Activated CD8-positive, alpha-beta memory T cell treated with anti-CD3 and anti-CD28 coated beads for 4 hours (primary cell): ENCODE data around the gene AKR1A1.

Experiments
- DNase-seq, 2 donors: peaks; one replicate each; pipeline ENCODE4 v3.0.0-alpha.2; 2020; ENCODE audit warnings: low read depth in 2 of 2

Gene AKR1A1

DNA sequence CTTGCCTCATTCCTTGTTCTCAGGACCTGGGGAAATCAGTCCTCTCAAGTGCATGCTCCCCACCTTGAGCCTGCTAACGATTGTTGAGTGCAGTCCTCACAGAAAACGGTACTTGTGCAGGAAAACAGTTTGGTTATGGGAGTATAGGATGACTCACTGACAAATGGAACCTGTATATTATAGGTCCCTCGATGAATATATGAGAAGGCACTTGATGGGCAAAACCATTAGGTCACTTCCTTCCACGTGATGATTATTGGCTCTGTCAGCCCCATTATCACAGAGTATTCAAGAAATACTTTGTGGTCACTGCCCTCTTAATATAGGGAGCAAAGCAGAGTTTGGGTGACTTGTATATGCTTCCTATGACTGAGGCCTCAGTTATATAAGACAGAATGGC, 67.0 kb downstream of the AKR1A1 start:
- no peak for DNase-seq

- no peak for DNase-seq
Measured at GRCh38 chr1:45619149-45619921, 68.7 kb downstream of the AKR1A1 start.
